ENCODE measurements around the gene FLOT1.

GRCh38 chr6:30682143-30683117, 60.1 kb downstream of the FLOT1 start:
- TF ChIP-seq CTCF (IDR thresholded peaks at IDR 0.05; ENCODE audit: low read depth, low read length, poor library complexity, severe bottlenecking) (no peak), EZH2phosphoT487 (IDR thresholded peaks at IDR 0.05; ENCODE audit: borderline replicate concordance, low read length) (no peak)
